Thyroid gland (tissue), 4 donors: ENCODE data around the gene IRF2BPL.

Source experiments
- POLR2A ChIP-seq, 2 donors: fragments of 450-650 bp; IDR thresholded peaks; one replicate each; pipeline ENCODE4 v1.6.1; 2017; ENCODE audit warnings: antibody characterized with exemption in 2 of 2, mild to moderate bottlenecking in 2 of 2, moderate library complexity in 1 of 2
- TF ChIP-seq, protein P1 (sequence below), 6 experiments: fragments of 200-600 bp in 3 of 6; fragments of 450-650 bp in 3 of 6; sonication (generic) in 3 of 6; IDR thresholded peaks; one replicate each; pipeline ENCODE4 v1.5.1; 2016 to 2019; ENCODE audit warnings: antibody characterized with exemption in 6 of 6, mild to moderate bottlenecking in 2 of 6, inconsistent platforms in 1 of 6, moderate library complexity in 1 of 6

- TF ChIP-seq, protein P1, sequence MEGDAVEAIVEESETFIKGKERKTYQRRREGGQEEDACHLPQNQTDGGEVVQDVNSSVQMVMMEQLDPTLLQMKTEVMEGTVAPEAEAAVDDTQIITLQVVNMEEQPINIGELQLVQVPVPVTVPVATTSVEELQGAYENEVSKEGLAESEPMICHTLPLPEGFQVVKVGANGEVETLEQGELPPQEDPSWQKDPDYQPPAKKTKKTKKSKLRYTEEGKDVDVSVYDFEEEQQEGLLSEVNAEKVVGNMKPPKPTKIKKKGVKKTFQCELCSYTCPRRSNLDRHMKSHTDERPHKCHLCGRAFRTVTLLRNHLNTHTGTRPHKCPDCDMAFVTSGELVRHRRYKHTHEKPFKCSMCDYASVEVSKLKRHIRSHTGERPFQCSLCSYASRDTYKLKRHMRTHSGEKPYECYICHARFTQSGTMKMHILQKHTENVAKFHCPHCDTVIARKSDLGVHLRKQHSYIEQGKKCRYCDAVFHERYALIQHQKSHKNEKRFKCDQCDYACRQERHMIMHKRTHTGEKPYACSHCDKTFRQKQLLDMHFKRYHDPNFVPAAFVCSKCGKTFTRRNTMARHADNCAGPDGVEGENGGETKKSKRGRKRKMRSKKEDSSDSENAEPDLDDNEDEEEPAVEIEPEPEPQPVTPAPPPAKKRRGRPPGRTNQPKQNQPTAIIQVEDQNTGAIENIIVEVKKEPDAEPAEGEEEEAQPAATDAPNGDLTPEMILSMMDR (IDR thresholded peaks at IDR 0.05): no peak
- no peak for TF ChIP-seq POLR2A (IDR thresholded peaks at IDR 0.05)
Measured at GRCh38 chr14:77007183-77007974, 21.1 kb downstream of the IRF2BPL start.
